GM12873 (cell line): ENCODE results near the gene TNNT3.

Experiments
- CTCF ChIP-seq: IDR thresholded peaks from 2 replicates; pipeline ENCODE4 v1.5.1; 2012; ENCODE audit warnings: low read depth, mild to moderate bottlenecking, moderate library complexity, low read length, control low read depth; ENCODE audit not compliant: insufficient read depth; ENCODE audit errors: missing control alignments

The TNNT3 gene

GRCh38 chr11:1964955-1965354 is 45.5 kb downstream of the TNNT3 start:
- no peak for TF ChIP-seq CTCF

- TF ChIP-seq CTCF = no peak
Observed at GRCh38 chr11:1966531-1966930, 47.0 kb downstream of the TNNT3 start.

GRCh38 chr11:1967641-1968225 is 48.2 kb downstream of the TNNT3 start:
- TF ChIP-seq CTCF = no peak

- TF ChIP-seq CTCF = no peak
Observed at GRCh38 chr11:1968454-1969002, 49.0 kb downstream of the TNNT3 start.

- TF ChIP-seq CTCF = no peak
Observed at GRCh38 chr11:1969035-1969434, 49.5 kb downstream of the TNNT3 start.

- TF ChIP-seq CTCF = no peak
Observed at GRCh38 chr11:1969776-1970175, 50.3 kb downstream of the TNNT3 start.

- no peak for TF ChIP-seq CTCF
Observed at GRCh38 chr11:1970956-1971355, 51.5 kb downstream of the TNNT3 start.
